Keratinocyte (primary cell): ENCODE results near the gene GLB1L2. TPM values are rescaled to one million over a fixed set of nuclear protein-coding genes. Genes with fewer than 3 reads are reported as not detected.

Experiments used
- DNase-seq: peaks from one replicate; pipeline ENCODE4 v3.0.0-alpha.2; 2011; ENCODE audit warnings: low read depth, missing footprints, low spot score
- FAIRE-seq: peaks from 2 replicates; lab custom pipeline; 2011; peaks lifted over from hg19 to GRCh38; lab: Jason Lieb, UNC
- H2AFZ ChIP-seq: 2 replicates; pipeline ENCODE4 v1.6.0; 2012; ENCODE audit warnings: low read length, control low read depth, inconsistent platforms; ENCODE audit not compliant: control insufficient read depth
- H3K27ac ChIP-seq: 2 replicates; pipeline ENCODE4 v1.5.1; 2011; ENCODE audit warnings: low read length; ENCODE audit not compliant: control insufficient read depth, insufficient read depth
- H3K27me3 ChIP-seq: 3 replicates; pipeline ENCODE4 v1.6.0; 2011; ENCODE audit warnings: low read length; ENCODE audit not compliant: control insufficient read depth, insufficient read depth; ENCODE audit errors: extremely low read depth
- H3K36me3 ChIP-seq, 2 experiments: 2 replicates in 1 of 2; 3 replicates in 1 of 2; pipeline ENCODE4 v1.5.1; 2011; ENCODE audit warnings: low read length in 2 of 2, mild to moderate bottlenecking in 1 of 2; ENCODE audit not compliant: control insufficient read depth in 2 of 2, insufficient read depth in 2 of 2; ENCODE audit errors: extremely low read depth in 1 of 2
- H3K4me1 ChIP-seq: 3 replicates; pipeline ENCODE4 v1.5.1; 2011; ENCODE audit warnings: low read length; ENCODE audit not compliant: control insufficient read depth, insufficient read depth; ENCODE audit errors: extremely low read depth
- H3K4me2 ChIP-seq: 3 replicates; pipeline ENCODE4 v1.6.0; 2011; ENCODE audit warnings: low read depth, low read length; ENCODE audit not compliant: control insufficient read depth, insufficient read depth; ENCODE audit errors: extremely low read depth
- H3K4me3 ChIP-seq, 3 experiments: fragments of 200-600 bp in 1 of 3; sonication (generic) in 1 of 3; 2 replicates in 2 of 3; 3 replicates in 1 of 3; pipeline ENCODE4 v1.5.1; 2011 to 2016; ENCODE audit warnings: low read length in 3 of 3, mild to moderate bottlenecking in 3 of 3, control low read depth in 2 of 3, inconsistent platforms in 1 of 3, low read depth in 1 of 3, mixed read lengths in 1 of 3, mixed run types in 1 of 3, moderate library complexity in 1 of 3; ENCODE audit not compliant: control insufficient read depth in 2 of 3, insufficient read depth in 2 of 3; ENCODE audit errors: extremely low read depth in 1 of 3
- H3K79me2 ChIP-seq: 2 replicates; pipeline ENCODE4 v1.6.0; 2012; ENCODE audit warnings: low read length; ENCODE audit not compliant: control insufficient read depth, insufficient read depth
- H3K9ac ChIP-seq: 3 replicates; pipeline ENCODE4 v1.6.0; 2011; ENCODE audit warnings: low read length; ENCODE audit not compliant: control insufficient read depth, insufficient read depth; ENCODE audit errors: extremely low read depth
- H3K9me1 ChIP-seq: 3 replicates; pipeline ENCODE4 v1.6.0; 2011; ENCODE audit warnings: low read length; ENCODE audit not compliant: control insufficient read depth, insufficient read depth; ENCODE audit errors: extremely low read depth
- H3K9me3 ChIP-seq: 2 replicates; pipeline ENCODE4 v1.5.1; 2012; ENCODE audit warnings: low read depth, low read length; ENCODE audit not compliant: control insufficient read depth
- H4K20me1 ChIP-seq: 3 replicates; pipeline ENCODE4 v1.6.0; 2011; ENCODE audit warnings: low read length; ENCODE audit not compliant: control insufficient read depth, insufficient read depth; ENCODE audit errors: extremely low read depth
- CTCF ChIP-seq, 3 experiments: IDR thresholded peaks in 1 of 3; conservative IDR thresholded peaks in 1 of 3; optimal IDR thresholded peaks in 1 of 3; 2 replicates in 2 of 3; 3 replicates in 1 of 3; pipeline versions ENCODE3 to v1.5.1; 2011; ENCODE audit warnings: low read length in 3 of 3, mild to moderate bottlenecking in 3 of 3, moderate library complexity in 2 of 3, control low read depth in 1 of 3, inconsistent platforms in 1 of 3; ENCODE audit not compliant: insufficient read depth in 2 of 3; ENCODE audit errors: extremely low read depth in 1 of 3
- EZH2 ChIP-seq: IDR thresholded peaks from one replicate; pipeline ENCODE4 v1.6.1; 2012; ENCODE audit warnings: inconsistent platforms, mild to moderate bottlenecking, low read length, moderate library complexity
- dilution Hi-C: fragments of 300-500 bp; cut with MboI; formaldehyde crosslinking; loops from one replicate; pipeline ENCODE4 v1.7.0; 2020; ENCODE audit warnings: low sequenced_read_pairs; ENCODE audit not compliant: extremely low pct_ligation_motif_present
- polyA plus RNA-seq, 5 experiments: library from polyadenylated mRNA; depleted of rRNA in 3 of 5; stranded (reverse) in 3 of 5; stranded (forward) in 1 of 5; unstranded in 1 of 5; fragments of >200 nt; gene quantifications; 1 replicate in 1 of 5; 2 replicates in 3 of 5; 3 replicates in 1 of 5; pipeline versions ENCODE4 v1.2.1 to v1.2.3, GENCODE V29; 2011 to 2012; ENCODE audit warnings: missing spikeins in 2 of 5, low read depth in 1 of 5, low replicate concordance in 1 of 5

The GLB1L2 gene
- polyA plus RNA-seq, 1 donor (not counting 4 experiments of a cell fraction or from before 2014, with no cell fraction given) = 4.3 TPM

GRCh38 chr11:134289167-134289566 is 42.6 kb upstream of the GLB1L2 start:
- no peak for FAIRE-seq
- Histone ChIP-seq H3K9ac (no peak overlapping the region), H4K20me1 (peaks cover 2% of the 10 kb centered on the region), H3K79me2 (no peaks in the 10 kb centered on the region), H3K9me3 (no peaks in the 10 kb centered on the region), H3K36me3 (no peaks in the 10 kb centered on the region), H3K4me3 (no peak overlapping the region), H3K9me1 (no peaks in the 10 kb centered on the region), H3K4me2 (no peak overlapping the region), H3K4me1 (no peaks in the 10 kb centered on the region), H3K27me3 (no peaks in the 10 kb centered on the region), H3K27ac (no peak overlapping the region), H2AFZ (no peak overlapping the region)
- DNase-seq = no peak
- TF ChIP-seq CTCF (optimal IDR thresholded peaks at IDR 0.05 in 1 of 3, IDR thresholded peaks at IDR 0.05 in 1 of 3, conservative IDR thresholded peaks at IDR 0.05 in 1 of 3; ENCODE audit: extremely low read depth in 1 of 3, insufficient read depth in 2 of 3, low read length in 3 of 3) (no peak), EZH2 (no peak)
- dilution Hi-C loops = no loop called here

GRCh38 chr11:134289789-134290188 is 42.0 kb upstream of the GLB1L2 start:
- H3K79me2 ChIP-seq = no peaks in the 10 kb centered on the region
- H3K27me3 ChIP-seq = no peaks in the 10 kb centered on the region
- no peaks in the 10 kb centered on the region for H3K36me3 ChIP-seq
- no peaks in the 10 kb centered on the region for H3K9me1 ChIP-seq
- peaks cover 2% of the 10 kb centered on the region for H4K20me1 ChIP-seq
- no peaks in the 10 kb centered on the region for H3K9me3 ChIP-seq
- H3K4me2 ChIP-seq = no peak overlapping the region
- DNase-seq = no peak
- TF ChIP-seq EZH2 (no peak), CTCF (optimal IDR thresholded peaks at IDR 0.05 in 1 of 3, IDR thresholded peaks at IDR 0.05 in 1 of 3, conservative IDR thresholded peaks at IDR 0.05 in 1 of 3; ENCODE audit: extremely low read depth in 1 of 3, insufficient read depth in 2 of 3, low read length in 3 of 3) (no peak)
- H3K27ac ChIP-seq = no peak overlapping the region
- H3K9ac ChIP-seq = no peak overlapping the region
- H3K4me1 ChIP-seq = no peaks in the 10 kb centered on the region
- dilution Hi-C loops = no loop called here
- H2AFZ ChIP-seq = no peak overlapping the region
- no peak overlapping the region for H3K4me3 ChIP-seq
- no peak for FAIRE-seq
